GM20000 (cell line): ENCODE data around the gene ZBTB39.
"Not testable (repeated sequence)": the region's sequence is repeated elsewhere in the genome, so short reads cannot be mapped to it uniquely, and the experiment has no call there.

ENCODE experiments used
- DNase-seq: peaks from one replicate; pipeline ENCODE4 v3.0.0; 2012; ENCODE audit warnings: low spot score
- TF ChIP-seq, protein P1 (sequence below): IDR thresholded peaks from 2 replicates; pipeline ENCODE4 v1.5.1; 2012; ENCODE audit warnings: mild to moderate bottlenecking, control low read depth; ENCODE audit errors: extremely low read depth, missing control alignments

The ZBTB39 gene, protein sequence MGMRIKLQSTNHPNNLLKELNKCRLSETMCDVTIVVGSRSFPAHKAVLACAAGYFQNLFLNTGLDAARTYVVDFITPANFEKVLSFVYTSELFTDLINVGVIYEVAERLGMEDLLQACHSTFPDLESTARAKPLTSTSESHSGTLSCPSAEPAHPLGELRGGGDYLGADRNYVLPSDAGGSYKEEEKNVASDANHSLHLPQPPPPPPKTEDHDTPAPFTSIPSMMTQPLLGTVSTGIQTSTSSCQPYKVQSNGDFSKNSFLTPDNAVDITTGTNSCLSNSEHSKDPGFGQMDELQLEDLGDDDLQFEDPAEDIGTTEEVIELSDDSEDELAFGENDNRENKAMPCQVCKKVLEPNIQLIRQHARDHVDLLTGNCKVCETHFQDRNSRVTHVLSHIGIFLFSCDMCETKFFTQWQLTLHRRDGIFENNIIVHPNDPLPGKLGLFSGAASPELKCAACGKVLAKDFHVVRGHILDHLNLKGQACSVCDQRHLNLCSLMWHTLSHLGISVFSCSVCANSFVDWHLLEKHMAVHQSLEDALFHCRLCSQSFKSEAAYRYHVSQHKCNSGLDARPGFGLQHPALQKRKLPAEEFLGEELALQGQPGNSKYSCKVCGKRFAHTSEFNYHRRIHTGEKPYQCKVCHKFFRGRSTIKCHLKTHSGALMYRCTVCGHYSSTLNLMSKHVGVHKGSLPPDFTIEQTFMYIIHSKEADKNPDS

DNA sequence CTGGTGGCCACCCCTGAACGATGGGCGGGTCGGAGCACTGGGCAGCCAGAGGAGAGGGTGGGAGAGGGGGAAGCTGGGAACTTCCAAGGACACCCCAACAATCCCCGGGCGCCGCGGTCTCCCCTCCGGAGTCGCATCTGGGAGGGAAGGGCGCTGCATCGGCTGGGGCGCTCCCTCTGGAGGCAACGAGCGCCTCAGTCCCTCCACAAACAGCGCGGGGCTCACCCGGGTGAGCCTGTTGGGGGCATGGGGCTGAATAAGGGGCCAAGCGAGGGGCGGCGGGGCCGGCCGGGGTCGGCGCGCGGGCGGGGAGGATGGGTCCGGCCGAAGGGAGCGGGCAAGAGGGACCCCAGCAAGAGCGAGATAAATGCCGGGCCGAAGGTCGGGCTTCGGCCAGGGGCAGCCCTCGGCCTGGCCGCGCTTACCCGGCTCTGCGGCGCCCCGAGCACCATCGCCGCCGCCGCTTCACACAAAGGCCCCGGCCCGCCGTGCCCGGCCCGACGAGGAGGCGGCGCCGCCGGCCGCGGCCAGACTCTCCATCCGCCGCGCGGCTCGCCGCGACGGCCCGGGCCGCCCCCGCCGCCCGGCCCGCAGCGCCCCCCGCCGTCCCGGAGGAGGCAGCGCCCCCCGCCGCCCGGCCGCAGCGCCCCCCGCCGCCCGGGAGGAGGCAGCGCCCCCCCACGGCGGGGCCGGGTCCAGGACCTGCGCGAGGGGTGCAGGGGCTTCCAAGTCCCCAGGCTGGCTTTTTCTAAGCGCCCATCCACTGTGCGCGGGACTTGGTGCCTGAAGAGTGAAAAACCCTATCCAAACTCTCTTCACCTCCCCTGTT is at the start of gene ZBTB39:
TSS of gene ZBTB39 (minus strand) at position 567 of the 829 bp plus-strand sequence. CDS start 1,629 bp downstream, outside the sequence.
- DNase-seq: peak; percentile 97
- TF ChIP-seq, protein P1, sequence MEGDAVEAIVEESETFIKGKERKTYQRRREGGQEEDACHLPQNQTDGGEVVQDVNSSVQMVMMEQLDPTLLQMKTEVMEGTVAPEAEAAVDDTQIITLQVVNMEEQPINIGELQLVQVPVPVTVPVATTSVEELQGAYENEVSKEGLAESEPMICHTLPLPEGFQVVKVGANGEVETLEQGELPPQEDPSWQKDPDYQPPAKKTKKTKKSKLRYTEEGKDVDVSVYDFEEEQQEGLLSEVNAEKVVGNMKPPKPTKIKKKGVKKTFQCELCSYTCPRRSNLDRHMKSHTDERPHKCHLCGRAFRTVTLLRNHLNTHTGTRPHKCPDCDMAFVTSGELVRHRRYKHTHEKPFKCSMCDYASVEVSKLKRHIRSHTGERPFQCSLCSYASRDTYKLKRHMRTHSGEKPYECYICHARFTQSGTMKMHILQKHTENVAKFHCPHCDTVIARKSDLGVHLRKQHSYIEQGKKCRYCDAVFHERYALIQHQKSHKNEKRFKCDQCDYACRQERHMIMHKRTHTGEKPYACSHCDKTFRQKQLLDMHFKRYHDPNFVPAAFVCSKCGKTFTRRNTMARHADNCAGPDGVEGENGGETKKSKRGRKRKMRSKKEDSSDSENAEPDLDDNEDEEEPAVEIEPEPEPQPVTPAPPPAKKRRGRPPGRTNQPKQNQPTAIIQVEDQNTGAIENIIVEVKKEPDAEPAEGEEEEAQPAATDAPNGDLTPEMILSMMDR: peak; percentile 65

DNA sequence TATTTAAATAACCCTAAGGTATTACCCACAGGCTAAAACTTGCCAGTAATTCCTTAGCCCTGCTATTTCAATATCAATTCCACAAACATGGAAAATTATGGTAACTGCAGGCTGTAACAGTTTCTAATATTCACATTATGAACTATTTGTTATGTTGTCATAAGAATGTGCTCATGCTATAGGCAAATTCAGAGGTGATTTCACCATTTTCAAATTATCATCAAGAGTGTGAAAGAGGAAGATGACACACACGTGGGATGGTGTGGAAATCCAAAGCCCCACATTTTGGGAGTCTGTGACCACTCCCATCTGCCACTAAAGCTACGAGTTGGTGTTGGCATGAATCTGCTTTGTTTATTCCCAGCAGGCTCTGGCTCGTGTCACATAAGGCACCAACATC is 49.5 kb upstream of the ZBTB39 start:
- no peak for DNase-seq
- TF ChIP-seq, protein P1: no peak

DNA sequence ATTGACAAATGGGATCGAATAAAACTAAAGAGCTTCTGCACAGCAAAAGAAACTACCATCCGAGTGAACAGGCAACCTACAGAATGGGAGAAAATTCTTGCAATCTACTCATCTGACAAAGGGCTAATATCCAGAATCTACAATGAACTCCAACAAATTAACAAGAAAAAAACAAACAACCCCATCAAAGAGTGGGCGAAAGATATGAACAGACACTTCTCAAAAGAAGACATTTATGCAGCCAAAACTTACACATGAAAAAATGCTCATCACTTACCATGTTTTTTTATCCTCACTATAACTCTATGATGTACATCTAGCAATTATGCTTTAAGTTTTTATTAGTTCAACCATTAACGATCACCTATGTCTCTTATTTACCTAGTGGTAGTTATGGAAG is 47.6 kb upstream of the ZBTB39 start:
- not testable (repeated sequence) for DNase-seq

DNA sequence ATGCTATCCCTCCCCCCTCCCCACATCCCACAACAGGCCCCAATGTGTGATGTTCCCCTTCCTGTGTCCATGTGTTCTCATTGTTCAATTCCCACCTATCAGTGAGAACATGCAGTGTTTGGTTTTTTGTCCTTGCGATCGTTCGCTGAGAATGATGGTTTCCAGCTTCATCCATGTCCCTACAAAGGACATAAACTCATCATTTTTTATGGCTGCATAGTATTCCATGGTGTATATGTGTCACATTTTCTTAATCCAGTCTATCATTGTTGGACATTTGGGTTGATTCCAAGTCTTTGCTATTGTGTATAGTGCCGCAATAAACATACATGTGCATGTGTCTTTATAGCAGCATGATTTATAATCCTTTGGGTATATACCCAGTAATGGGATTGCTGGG is 46.8 kb upstream of the ZBTB39 start:
- DNase-seq: not testable (repeated sequence)

DNA sequence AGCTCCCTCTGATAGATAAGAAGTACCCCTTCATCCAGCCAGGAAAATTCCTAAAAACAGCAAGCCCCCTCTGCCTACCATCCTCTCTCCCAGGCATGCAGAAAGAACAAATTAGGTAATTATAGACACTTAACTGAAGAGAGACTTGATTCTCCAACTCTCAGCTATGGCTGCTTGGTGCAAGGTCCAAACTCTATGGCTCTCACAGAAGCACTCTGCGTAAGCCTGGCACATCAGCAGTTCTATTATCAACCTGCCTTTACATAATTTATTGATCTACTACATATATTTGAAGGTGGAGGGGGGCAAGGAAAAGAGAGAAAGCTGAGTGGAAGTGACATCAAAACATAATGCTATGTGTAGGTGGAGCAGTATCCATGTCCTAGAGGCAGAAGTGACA is 44.7 kb upstream of the ZBTB39 start:
- TF ChIP-seq, protein P1: no peak
- DNase-seq: no peak

DNA sequence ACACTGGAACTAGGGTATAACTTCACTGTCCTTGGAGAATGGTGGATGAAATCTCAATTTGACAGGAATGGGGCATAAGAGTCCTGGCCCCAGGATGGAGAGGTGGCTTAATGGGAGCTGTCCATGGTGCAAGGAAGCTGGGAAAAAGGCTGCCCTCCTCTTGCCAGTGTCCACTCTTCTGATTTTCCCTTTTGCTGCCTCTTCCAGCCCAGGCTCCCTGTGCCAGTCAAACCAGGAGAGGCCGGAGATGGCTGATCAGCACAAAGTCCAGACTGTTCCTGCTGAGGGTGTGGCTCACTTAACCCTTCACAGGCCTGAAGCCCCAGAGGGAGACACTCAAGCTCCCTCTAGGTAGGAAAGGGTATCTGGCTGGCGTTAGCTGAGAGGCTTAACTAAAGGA is 43.5 kb upstream of the ZBTB39 start, which contains the start of gene MYO1A:
TSS of gene MYO1A (minus strand) at position 240 of the 400 bp plus-strand sequence. CDS start 1,806 bp downstream, outside the sequence.
- no peak for DNase-seq
- TF ChIP-seq, protein P1: no peak

DNA sequence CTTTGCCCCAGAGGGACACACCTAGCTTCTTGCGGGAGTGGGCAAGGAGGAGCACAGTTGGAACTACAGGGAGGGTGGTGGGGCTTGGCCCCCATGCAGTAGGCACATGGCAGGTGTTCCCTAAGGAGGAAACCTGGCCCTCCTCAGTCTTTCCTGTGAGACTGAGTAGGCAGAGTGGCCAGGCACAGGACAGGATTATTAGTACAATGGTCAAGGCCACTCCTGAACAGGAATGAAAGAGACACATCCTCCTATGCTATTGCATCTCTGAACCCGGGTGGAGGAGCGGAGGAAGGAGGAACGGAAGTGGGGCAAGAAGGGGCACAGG is 42.7 kb upstream of the ZBTB39 start:
- TF ChIP-seq, protein P1: no peak
- DNase-seq: no peak
